ENCODE measurements around the gene KRT24. TPM values are rescaled to one million over a fixed set of nuclear protein-coding genes. Genes with fewer than 3 reads are reported as not detected.
A peak's percentile ranks its signal among the peaks of the same experiment; 100 is the strongest.

Gene KRT24
- total and polyA plus RNA-seq, 2 donors (not counting 1 experiment from before 2014, with no cell fraction given): not detected

- peaks cover 2% of the 10 kb centered on the region for H3K27me3 ChIP-seq (ENCODE audit: control insufficient read depth, insufficient read depth, low read length)
- H4K20me1 ChIP-seq (ENCODE audit: control insufficient read depth, extremely low read depth, insufficient read depth, low read length): no peaks in the 10 kb centered on the region
- peak in 1 of 2 donors; percentile 23 for DNase-seq (ENCODE audit: low read depth in 2 of 2)
- no peaks in the 10 kb centered on the region for H3K36me3 ChIP-seq (ENCODE audit: control insufficient read depth, insufficient read depth, low read length)
- H3K4me3 ChIP-seq (replicated peaks in 1 of 4; ENCODE audit: control extremely low read depth in 1 of 4, insufficient read depth in 1 of 4, low read depth in 3 of 4, low read length in 4 of 4): no peak overlapping the region
- no peak overlapping the region for H3K9ac ChIP-seq (ENCODE audit: insufficient read depth, low read length)
- no peak for TF ChIP-seq EZH2 (IDR thresholded peaks at IDR 0.05; ENCODE audit: low read length, missing control alignments)
- TF ChIP-seq CTCF (conservative IDR thresholded peaks at IDR 0.05 in 1 of 2, IDR thresholded peaks at IDR 0.05 in 1 of 2; ENCODE audit: low read depth in 1 of 2, low read length in 2 of 2): no peak
- H3K79me2 ChIP-seq (ENCODE audit: control insufficient read depth, insufficient read depth, low read length): no peaks in the 10 kb centered on the region
- H3K4me1 ChIP-seq (ENCODE audit: control insufficient read depth, extremely low read depth, insufficient read depth, low read length): no peaks in the 10 kb centered on the region
- no peak overlapping the region for H2AFZ ChIP-seq (ENCODE audit: low read length)
- no peak overlapping the region for H3K4me2 ChIP-seq (ENCODE audit: extremely low read depth, insufficient read depth, low read length)
- no peak overlapping the region for H3K27ac ChIP-seq (ENCODE audit: insufficient read depth, low read length)
- no peaks in the 10 kb centered on the region for H3K9me3 ChIP-seq (ENCODE audit: control insufficient read depth, insufficient read depth, low read depth, low read length)
Measured at GRCh38 chr17:40707745-40708144, 4.2 kb upstream of the KRT24 start.

- peaks cover 2% of the 10 kb centered on the region for H3K27me3 ChIP-seq (ENCODE audit: control insufficient read depth, insufficient read depth, low read length)
- TF ChIP-seq CTCF (conservative IDR thresholded peaks at IDR 0.05 in 1 of 2, IDR thresholded peaks at IDR 0.05 in 1 of 2; ENCODE audit: low read depth in 1 of 2, low read length in 2 of 2) (no peak), EZH2 (IDR thresholded peaks at IDR 0.05; ENCODE audit: low read length, missing control alignments) (no peak)
- H3K4me1 ChIP-seq (ENCODE audit: control insufficient read depth, extremely low read depth, insufficient read depth, low read length): no peaks in the 10 kb centered on the region
- no peak overlapping the region for H3K4me2 ChIP-seq (ENCODE audit: extremely low read depth, insufficient read depth, low read length)
- no peak overlapping the region for H3K27ac ChIP-seq (ENCODE audit: insufficient read depth, low read length)
- H3K4me3 ChIP-seq (replicated peaks in 1 of 4; ENCODE audit: control extremely low read depth in 1 of 4, insufficient read depth in 1 of 4, low read depth in 3 of 4, low read length in 4 of 4): no peak overlapping the region
- no peaks in the 10 kb centered on the region for H3K36me3 ChIP-seq (ENCODE audit: control insufficient read depth, insufficient read depth, low read length)
- H3K9me3 ChIP-seq (ENCODE audit: control insufficient read depth, insufficient read depth, low read depth, low read length): no peaks in the 10 kb centered on the region
- H4K20me1 ChIP-seq (ENCODE audit: control insufficient read depth, extremely low read depth, insufficient read depth, low read length): no peaks in the 10 kb centered on the region
- H3K9ac ChIP-seq (ENCODE audit: insufficient read depth, low read length): no peak overlapping the region
- DNase-seq (ENCODE audit: low read depth in 2 of 2): no peak
- no peaks in the 10 kb centered on the region for H3K79me2 ChIP-seq (ENCODE audit: control insufficient read depth, insufficient read depth, low read length)
- no peak overlapping the region for H2AFZ ChIP-seq (ENCODE audit: low read length)
Measured at GRCh38 chr17:40705584-40705983, 2.0 kb upstream of the KRT24 start.

GRCh38 chr17:40702271-40702670 lies 1.3 kb downstream of the KRT24 start:
- no peaks in the 10 kb centered on the region for H3K36me3 ChIP-seq (ENCODE audit: control insufficient read depth, insufficient read depth, low read length)
- TF ChIP-seq CTCF (conservative IDR thresholded peaks at IDR 0.05 in 1 of 2, IDR thresholded peaks at IDR 0.05 in 1 of 2; ENCODE audit: low read depth in 1 of 2, low read length in 2 of 2) (no peak), EZH2 (IDR thresholded peaks at IDR 0.05; ENCODE audit: low read length, missing control alignments) (no peak)
- H3K4me2 ChIP-seq (ENCODE audit: extremely low read depth, insufficient read depth, low read length): no peak overlapping the region
- H2AFZ ChIP-seq (ENCODE audit: low read length): no peak overlapping the region
- no peaks in the 10 kb centered on the region for H3K79me2 ChIP-seq (ENCODE audit: control insufficient read depth, insufficient read depth, low read length)
- H3K4me3 ChIP-seq (replicated peaks in 1 of 4; ENCODE audit: control extremely low read depth in 1 of 4, insufficient read depth in 1 of 4, low read depth in 3 of 4, low read length in 4 of 4): no peak overlapping the region
- no peaks in the 10 kb centered on the region for H3K4me1 ChIP-seq (ENCODE audit: control insufficient read depth, extremely low read depth, insufficient read depth, low read length)
- H3K9me3 ChIP-seq (ENCODE audit: control insufficient read depth, insufficient read depth, low read depth, low read length): no peaks in the 10 kb centered on the region
- H3K27ac ChIP-seq (ENCODE audit: insufficient read depth, low read length): no peak overlapping the region
- peaks cover 10% of the 10 kb centered on the region for H3K27me3 ChIP-seq (ENCODE audit: control insufficient read depth, insufficient read depth, low read length)
- H4K20me1 ChIP-seq (ENCODE audit: control insufficient read depth, extremely low read depth, insufficient read depth, low read length): no peaks in the 10 kb centered on the region
- H3K9ac ChIP-seq (ENCODE audit: insufficient read depth, low read length): no peak overlapping the region
- DNase-seq (ENCODE audit: low read depth in 2 of 2): no peak

Measured in fibroblast of lung (primary cell).